Mesendoderm (in vitro differentiated cells): ENCODE measurements around the gene APC2.

Experiments
- DNase-seq: peaks from one replicate; pipeline ENCODE4 v3.0.0; 2013
- H2AK5ac ChIP-seq: 2 replicates; pipeline ENCODE4 v1.6.1; 2013; ENCODE audit warnings: low read length, inconsistent platforms
- H2BK120ac ChIP-seq: 2 replicates; pipeline ENCODE4 v1.6.1; 2013; ENCODE audit warnings: low read depth, mild to moderate bottlenecking, low read length, moderate library complexity, mixed read lengths
- H2BK15ac ChIP-seq: replicated peaks from 2 replicates; pipeline ENCODE4 v1.6.1; 2013; ENCODE audit warnings: low read depth, mild to moderate bottlenecking, moderate library complexity
- H2BK5ac ChIP-seq: 2 replicates; pipeline ENCODE4 v1.6.1; 2013; ENCODE audit warnings: low read length, inconsistent platforms
- H3K18ac ChIP-seq: 2 replicates; pipeline ENCODE4 v1.6.1; 2013; ENCODE audit warnings: mild to moderate bottlenecking, low read length, mixed read lengths
- H3K23ac ChIP-seq: one replicate; pipeline ENCODE4 v1.6.1; 2013; ENCODE audit warnings: low read length
- H3K27ac ChIP-seq: 2 replicates; pipeline ENCODE4 v1.5.1; 2013; ENCODE audit warnings: low read depth, mild to moderate bottlenecking, inconsistent platforms, low read length, moderate library complexity
- H3K27me3 ChIP-seq: 2 replicates; pipeline ENCODE4 v1.6.1; 2013; ENCODE audit warnings: low read length, control low read depth, mild to moderate bottlenecking, inconsistent platforms; ENCODE audit not compliant: insufficient read depth, poor library complexity
- H3K36me3 ChIP-seq: 2 replicates; pipeline ENCODE4 v1.6.1; 2013; ENCODE audit warnings: low read length, inconsistent platforms; ENCODE audit not compliant: control insufficient read depth, insufficient read depth
- H3K4ac ChIP-seq: one replicate; pipeline ENCODE4 v1.6.1; 2013; ENCODE audit warnings: low read depth, mild to moderate bottlenecking, low read length, moderate library complexity
- H3K4me1 ChIP-seq: 2 replicates; pipeline ENCODE4 v1.6.1; 2013; ENCODE audit warnings: low read depth, low read length, inconsistent platforms; ENCODE audit not compliant: control insufficient read depth
- H3K4me2 ChIP-seq: 2 replicates; pipeline ENCODE4 v1.6.1; 2013; ENCODE audit warnings: low read length
- H3K4me3 ChIP-seq: 2 replicates; pipeline ENCODE4 v1.5.1; 2013; ENCODE audit warnings: mild to moderate bottlenecking, low read length
- H3K56ac ChIP-seq: one replicate; pipeline ENCODE4 v1.6.1; 2013; ENCODE audit warnings: low read length
- H3K79me1 ChIP-seq: 2 replicates; pipeline ENCODE4 v1.6.1; 2013; ENCODE audit warnings: low read length, inconsistent platforms
- H3K79me2 ChIP-seq: 2 replicates; pipeline ENCODE4 v1.6.1; 2013; ENCODE audit warnings: mild to moderate bottlenecking, low read length; ENCODE audit not compliant: control insufficient read depth, insufficient read depth
- H3K9ac ChIP-seq: 2 replicates; pipeline ENCODE4 v1.6.1; 2013; ENCODE audit warnings: low read length, inconsistent platforms
- H4K5ac ChIP-seq: one replicate; pipeline ENCODE4 v1.6.1; 2013; ENCODE audit warnings: low read length
- H4K8ac ChIP-seq: one replicate; pipeline ENCODE4 v1.6.1; 2013; ENCODE audit warnings: low read depth, mild to moderate bottlenecking, control low read depth, low read length, moderate library complexity
- WGBS: extraction: QIAGEN DNeasy Blood & Tissue Kit; methylation state at CpG from one replicate; pipeline ENCODE4 v1.1.7; 2013; ENCODE audit warnings: low lambda C conversion rate, missing lambda C conversion rate; ENCODE audit not compliant: insufficient coverage; ENCODE audit errors: extremely low coverage; 5-methylcytosine and 5-hydroxymethylcytosine counted together

The APC2 gene

GRCh38 chr19:1488282-1488601, 38.3 kb downstream of the APC2 start:
- Histone ChIP-seq H4K8ac (no peak overlapping the region), H3K27me3 (peaks cover 4% of the 10 kb centered on the region), H2BK15ac (no peak overlapping the region), H2BK5ac (no peak overlapping the region), H2BK120ac (no peak overlapping the region), H3K4ac (no peak overlapping the region), H3K4me1 (no peaks in the 10 kb centered on the region), H3K23ac (no peak overlapping the region), H3K79me2 (no peaks in the 10 kb centered on the region), H3K36me3 (no peaks in the 10 kb centered on the region), H2AK5ac (no peak overlapping the region), H3K4me2 (no peak overlapping the region), H3K4me3 (no peak overlapping the region), H3K79me1 (no peaks in the 10 kb centered on the region), H3K18ac (no peak overlapping the region), H4K5ac (no peak overlapping the region), H3K9ac (no peak overlapping the region), H3K56ac (no peak overlapping the region), H3K27ac (no peak overlapping the region)
- WGBS: no CpG with 5 or more reads among the region's 11 CpGs
- DNase-seq: no peak

- Histone ChIP-seq H3K9ac (peak overlapping the region; percentile 82), H2AK5ac (no peak overlapping the region), H3K36me3 (no peaks in the 10 kb centered on the region), H3K27me3 (peaks cover 4% of the 10 kb centered on the region), H3K79me2 (no peaks in the 10 kb centered on the region), H2BK120ac (no peak overlapping the region), H3K4me3 (peak overlapping the region; percentile 35), H3K4me1 (no peaks in the 10 kb centered on the region), H3K56ac (peak overlapping the region; percentile 87), H3K18ac (peak overlapping the region; percentile 11), H2BK5ac (no peak overlapping the region), H3K27ac (no peak overlapping the region), H4K5ac (no peak overlapping the region), H3K4me2 (peak overlapping the region; percentile 67), H3K23ac (no peak overlapping the region), H4K8ac (no peak overlapping the region), H3K79me1 (no peaks in the 10 kb centered on the region), H3K4ac (no peak overlapping the region), H2BK15ac (no peak overlapping the region)
- no peak for DNase-seq
- WGBS: no CpG with 5 or more reads among the region's 37 CpGs
Measured at GRCh38 chr19:1489463-1490310, 39.8 kb downstream of the APC2 start.

- peak within 1 kb of the TSS; percentile 85 for H3K4me2 ChIP-seq
- H3K56ac ChIP-seq: peak within 1 kb of the TSS; percentile 87
- no peak within 1 kb of the TSS for H3K27ac ChIP-seq
- H2BK5ac ChIP-seq: no peak within 1 kb of the TSS
- H2BK120ac ChIP-seq: no peak within 1 kb of the TSS
- no peaks in the 10 kb centered on the region for H3K79me2 ChIP-seq
- no peaks in the 10 kb centered on the region for H3K4me1 ChIP-seq
- H4K8ac ChIP-seq: no peak within 1 kb of the TSS
- H3K9ac ChIP-seq: peak within 1 kb of the TSS; percentile 82
- H3K4me3 ChIP-seq: peak within 1 kb of the TSS; percentile 41
- H2AK5ac ChIP-seq: no peak within 1 kb of the TSS
- WGBS: no CpG with 5 or more reads among the region's 74 CpGs
- no peak within 1 kb of the TSS for H2BK15ac ChIP-seq
- no peaks in the 10 kb centered on the region for H3K36me3 ChIP-seq
- H3K23ac ChIP-seq: no peak within 1 kb of the TSS
- peaks cover 4% of the 10 kb centered on the region for H3K27me3 ChIP-seq
- no peak within 1 kb of the TSS for H4K5ac ChIP-seq
- H3K4ac ChIP-seq: no peak within 1 kb of the TSS
- H3K18ac ChIP-seq: peak within 1 kb of the TSS; percentile 11
- no peaks in the 10 kb centered on the region for H3K79me1 ChIP-seq
- peak; percentile 99 for DNase-seq
Measured at GRCh38 chr19:1490311-1491113, 40.6 kb downstream of the APC2 start, which contains the start of gene PCSK4. Gene PCSK4 (minus strand): TSS chr19:1490350. CDS start chr19:1490346, 4 bp downstream.

GRCh38 chr19:1491114-1491848, 41.4 kb downstream of the APC2 start, which contains the start of gene REEP6:
Gene REEP6 (plus strand): TSS chr19:1491181. CDS start chr19:1491270, 89 bp downstream.
- H2BK15ac ChIP-seq: no peak within 1 kb of the TSS
- peak within 1 kb of the TSS; percentile 85 for H3K4me2 ChIP-seq
- H2BK5ac ChIP-seq: no peak within 1 kb of the TSS
- peak within 1 kb of the TSS; percentile 41 for H3K4me3 ChIP-seq
- no peak within 1 kb of the TSS for H3K23ac ChIP-seq
- no peak within 1 kb of the TSS for H2AK5ac ChIP-seq
- H3K56ac ChIP-seq: peak within 1 kb of the TSS; percentile 87
- no peak within 1 kb of the TSS for H4K8ac ChIP-seq
- H3K79me1 ChIP-seq: no peaks in the 10 kb centered on the region
- H2BK120ac ChIP-seq: no peak within 1 kb of the TSS
- H4K5ac ChIP-seq: no peak within 1 kb of the TSS
- no peaks in the 10 kb centered on the region for H3K36me3 ChIP-seq
- no peaks in the 10 kb centered on the region for H3K4me1 ChIP-seq
- H3K27ac ChIP-seq: no peak within 1 kb of the TSS
- peak within 1 kb of the TSS; percentile 11 for H3K18ac ChIP-seq
- H3K79me2 ChIP-seq: no peaks in the 10 kb centered on the region
- H3K9ac ChIP-seq: peak within 1 kb of the TSS; percentile 82
- no CpG with 5 or more reads among the region's 73 CpGs for WGBS
- no peak within 1 kb of the TSS for H3K4ac ChIP-seq
- DNase-seq: no peak
- peaks cover 4% of the 10 kb centered on the region for H3K27me3 ChIP-seq

GRCh38 chr19:1491849-1492170, 41.9 kb downstream of the APC2 start:
- Histone ChIP-seq H3K4me2 (no peak overlapping the region), H3K27me3 (peaks cover 4% of the 10 kb centered on the region), H4K8ac (no peak overlapping the region), H2BK15ac (no peak overlapping the region), H2BK5ac (no peak overlapping the region), H3K4ac (no peak overlapping the region), H3K27ac (no peak overlapping the region), H3K4me1 (no peaks in the 10 kb centered on the region), H2AK5ac (no peak overlapping the region), H3K56ac (no peak overlapping the region), H2BK120ac (no peak overlapping the region), H3K9ac (no peak overlapping the region), H3K79me1 (no peaks in the 10 kb centered on the region), H3K18ac (no peak overlapping the region), H3K4me3 (no peak overlapping the region), H3K79me2 (no peaks in the 10 kb centered on the region), H4K5ac (no peak overlapping the region), H3K36me3 (no peaks in the 10 kb centered on the region), H3K23ac (no peak overlapping the region)
- no CpG with 5 or more reads among the region's 12 CpGs for WGBS
- DNase-seq: no peak
